Measurements from ENCODE around the gene MAB21L3.
A peak's percentile ranks its signal among the peaks of the same experiment; 100 is the strongest.
"Not testable (repeated sequence)": the region's sequence is repeated elsewhere in the genome, so short reads cannot be mapped to it uniquely, and the experiment has no call there.

The MAB21L3 gene

GRCh38 chr1:116133696-116134475 lies 22.7 kb downstream of the MAB21L3 start:
- FAIRE-seq: no peak
- no peak for DNase-seq (ENCODE audit: low spot score)

- DNase-seq (ENCODE audit: low spot score) (no peak), FAIRE-seq (no peak)
Measured at GRCh38 chr1:116134476-116134773, 23.2 kb downstream of the MAB21L3 start.

GRCh38 chr1:116138277-116138792 lies 27.1 kb downstream of the MAB21L3 start:
- no peak for DNase-seq (ENCODE audit: low spot score)
- FAIRE-seq: no peak

DNA sequence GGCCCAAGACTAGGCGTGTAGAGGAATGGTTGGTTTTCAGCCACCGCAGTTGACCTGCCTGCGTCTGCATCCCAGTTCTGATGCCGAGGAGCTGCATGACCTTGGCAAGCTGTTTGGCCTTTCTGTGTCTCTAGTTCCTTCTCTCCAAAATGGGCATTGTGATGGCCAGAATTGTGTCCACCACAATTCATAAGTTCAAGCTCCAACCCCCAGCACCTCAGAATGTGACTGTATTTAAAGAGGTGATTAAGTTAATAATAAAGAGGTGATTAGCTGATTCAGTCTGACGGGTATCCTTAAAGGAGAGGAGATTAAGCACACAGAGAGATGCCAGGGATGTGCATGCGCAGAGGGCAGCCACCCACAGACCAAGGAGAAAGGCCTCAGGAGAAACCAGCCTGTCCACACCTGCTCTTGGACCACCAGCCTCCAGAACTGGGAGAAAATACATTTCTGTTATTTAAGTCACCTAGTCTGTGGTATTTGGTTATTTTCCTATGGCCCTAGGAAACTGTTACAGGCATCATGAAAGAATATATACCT lies 28.5 kb downstream of the MAB21L3 start:
- no peak for FAIRE-seq

GRCh38 chr1:116144151-116144550 lies 33.0 kb downstream of the MAB21L3 start:
- no peak for DNase-seq (ENCODE audit: low spot score)
- no peak for FAIRE-seq

More for the DNA sequence above, 28.5 kb downstream of the MAB21L3 start:
- DNase-seq (ENCODE audit: low spot score): no peak

DNA sequence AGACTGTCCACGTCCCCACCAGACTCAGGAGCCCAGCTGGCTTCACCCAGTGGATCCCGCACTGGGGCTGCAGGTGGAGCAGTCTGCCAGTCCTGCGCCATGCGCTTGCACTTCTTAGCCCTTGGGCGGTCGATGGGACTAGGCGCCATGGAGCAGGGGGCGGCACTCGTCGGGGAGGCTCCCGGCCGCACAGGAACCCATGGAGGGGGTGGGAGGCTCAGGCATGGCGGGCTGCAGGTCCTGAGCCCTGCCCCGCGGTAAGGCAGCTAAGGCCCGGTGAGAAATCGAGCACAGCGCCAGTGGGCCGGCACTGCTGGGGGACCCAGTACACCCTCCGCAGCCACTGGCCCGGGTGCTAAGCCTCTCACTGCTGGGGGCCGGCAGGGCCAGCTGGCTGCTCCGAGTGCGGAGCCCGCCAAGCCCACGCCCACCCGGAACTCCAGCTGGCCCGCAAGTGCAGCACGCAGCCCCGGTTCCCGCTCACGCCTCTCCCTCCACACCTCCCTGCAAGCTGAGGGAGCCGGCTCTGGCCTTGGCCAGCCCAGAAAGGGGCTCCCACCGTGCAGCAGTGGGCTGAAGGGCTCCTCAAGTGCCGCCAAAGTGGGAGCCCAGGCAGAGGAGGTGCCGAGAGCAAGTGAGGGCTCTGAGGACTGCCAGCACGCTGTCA lies 35.4 kb downstream of the MAB21L3 start:
- not testable (repeated sequence) for FAIRE-seq; DNase-seq (ENCODE audit: low spot score)

GRCh38 chr1:116147114-116147510 lies 35.9 kb downstream of the MAB21L3 start:
- FAIRE-seq (no peak), DNase-seq (ENCODE audit: low spot score) (no peak)

- FAIRE-seq: no peak
- DNase-seq (ENCODE audit: low spot score): peak; percentile 48
Measured at GRCh38 chr1:116147972-116148371, 36.8 kb downstream of the MAB21L3 start.

DNA sequence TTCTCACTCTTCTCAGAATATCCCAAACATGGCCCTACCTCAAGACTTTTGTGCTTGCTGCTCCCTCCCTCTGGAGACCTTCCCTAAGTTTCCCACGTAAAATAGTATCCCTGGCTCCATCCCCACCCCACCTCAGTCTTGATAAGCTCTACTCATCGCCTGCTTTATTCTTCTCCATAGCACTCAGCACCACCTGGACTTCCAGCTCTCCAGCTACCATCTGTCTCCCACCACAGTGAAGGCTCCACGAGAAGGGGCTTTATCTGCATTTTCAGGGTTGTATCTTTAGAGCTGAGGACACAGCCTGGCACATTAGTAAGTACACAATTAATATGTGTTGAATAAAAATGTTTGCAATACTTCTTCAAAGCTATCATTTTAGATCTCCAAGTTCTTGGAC lies 37.8 kb downstream of the MAB21L3 start:
- no peak for DNase-seq (ENCODE audit: low spot score)
- no peak for FAIRE-seq

DNA sequence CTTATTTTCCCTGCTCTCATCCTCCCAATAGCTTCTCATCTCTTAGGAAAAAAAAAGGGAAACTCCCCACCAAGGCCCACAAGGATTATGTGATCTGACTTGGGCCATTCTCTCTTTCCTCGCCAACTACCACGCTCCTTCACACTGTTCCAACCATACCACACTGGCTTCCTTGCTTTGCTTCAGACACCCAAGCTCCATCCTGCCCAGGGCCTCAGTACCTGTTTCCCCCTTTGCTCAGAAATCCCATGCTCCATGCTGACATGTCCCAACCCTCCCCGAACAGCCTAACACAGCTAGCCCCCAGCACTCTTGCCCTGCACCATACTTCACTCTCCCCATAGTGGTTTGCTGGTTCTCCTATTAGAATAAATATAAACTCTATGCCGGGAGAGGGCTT lies 39.2 kb downstream of the MAB21L3 start:
- FAIRE-seq (no peak), DNase-seq (ENCODE audit: low spot score) (no peak)

GRCh38 chr1:116151739-116152576 lies 40.8 kb downstream of the MAB21L3 start:
- peak; percentile 68 for FAIRE-seq
- peak; percentile 96 for DNase-seq (ENCODE audit: low spot score)

DNA sequence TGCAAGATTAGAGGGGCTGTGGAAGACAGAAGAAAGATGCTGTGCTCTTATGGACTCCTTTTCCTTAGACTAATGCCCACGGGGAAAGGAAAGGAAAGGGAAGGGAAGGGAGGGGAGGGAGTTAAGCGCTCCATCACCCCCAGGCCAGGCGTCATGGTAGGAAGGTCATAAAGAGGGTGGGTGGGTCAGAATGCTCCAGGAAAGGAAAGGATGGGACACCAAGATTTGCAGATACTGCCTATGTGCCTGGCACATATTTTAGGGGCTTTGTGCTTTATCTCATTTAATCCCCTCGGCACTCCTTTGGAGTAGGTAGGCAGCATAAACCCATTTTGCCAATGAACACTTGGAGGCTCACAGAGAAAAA lies 41.4 kb downstream of the MAB21L3 start:
- DNase-seq (ENCODE audit: low spot score) (no peak), FAIRE-seq (no peak)

- DNase-seq (ENCODE audit: low spot score): no peak
- FAIRE-seq: no peak
Measured at GRCh38 chr1:116152950-116153691, 41.9 kb downstream of the MAB21L3 start.

DNA sequence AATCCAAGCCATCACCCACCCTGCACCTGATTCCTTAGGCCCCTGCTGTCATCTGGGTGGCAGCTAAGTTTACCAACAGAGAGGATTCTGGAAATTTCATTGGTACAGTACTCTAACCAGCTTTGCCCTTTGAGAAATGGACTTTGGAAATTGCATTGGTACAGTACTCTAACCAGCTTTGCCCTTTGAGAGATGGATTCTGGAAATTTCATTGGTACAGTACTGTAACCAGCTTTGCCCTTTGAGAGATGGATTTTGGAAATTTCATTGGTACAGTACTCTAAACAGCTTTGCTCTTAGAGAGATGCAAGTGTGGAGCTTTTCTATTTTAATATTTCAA lies 42.5 kb downstream of the MAB21L3 start:
- no peak for FAIRE-seq
- DNase-seq (ENCODE audit: low spot score): no peak

- no peak for FAIRE-seq
Measured at GRCh38 chr1:116154536-116154935, 43.3 kb downstream of the MAB21L3 start.

GRCh38 chr1:116157096-116157495 lies 45.9 kb downstream of the MAB21L3 start:
- FAIRE-seq: no peak

More at GRCh38 chr1:116154536-116154935, 43.3 kb downstream of the MAB21L3 start:
- DNase-seq (ENCODE audit: low spot score): no peak

GRCh38 chr1:116159177-116159576 lies 48.0 kb downstream of the MAB21L3 start:
- peak; percentile 50 for FAIRE-seq

More at GRCh38 chr1:116157096-116157495, 45.9 kb downstream of the MAB21L3 start:
- DNase-seq (ENCODE audit: low spot score): no peak

GRCh38 chr1:116159611-116160010 lies 48.4 kb downstream of the MAB21L3 start:
- DNase-seq (ENCODE audit: low spot score): no peak
- no peak for FAIRE-seq

More at GRCh38 chr1:116159177-116159576, 48.0 kb downstream of the MAB21L3 start:
- no peak for DNase-seq (ENCODE audit: low spot score)

DNA sequence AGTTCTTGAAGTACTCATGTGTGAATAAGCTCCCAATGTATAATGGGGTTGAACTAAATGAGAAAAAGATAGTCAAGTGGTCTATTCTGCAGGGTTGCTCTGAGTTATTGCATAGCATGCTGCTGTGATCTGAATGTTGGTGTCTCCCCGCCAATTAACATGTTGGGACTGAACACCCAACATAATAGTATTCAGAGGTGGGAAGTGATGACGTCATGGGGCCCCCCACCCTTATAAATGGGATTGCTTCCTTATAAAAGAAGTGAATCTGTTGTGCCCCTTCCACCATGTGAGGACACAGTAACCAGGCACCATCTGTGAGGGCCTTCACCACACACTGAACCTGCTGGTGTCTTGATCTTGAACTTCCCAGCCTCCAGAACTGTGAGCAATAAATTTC lies 50.2 kb downstream of the MAB21L3 start:
- FAIRE-seq: no peak

GRCh38 chr1:116161877-116162390 lies 50.7 kb downstream of the MAB21L3 start:
- DNase-seq (ENCODE audit: low spot score) (no peak), FAIRE-seq (no peak)

More for the DNA sequence above, 50.2 kb downstream of the MAB21L3 start:
- no peak for DNase-seq (ENCODE audit: low spot score)

DNA sequence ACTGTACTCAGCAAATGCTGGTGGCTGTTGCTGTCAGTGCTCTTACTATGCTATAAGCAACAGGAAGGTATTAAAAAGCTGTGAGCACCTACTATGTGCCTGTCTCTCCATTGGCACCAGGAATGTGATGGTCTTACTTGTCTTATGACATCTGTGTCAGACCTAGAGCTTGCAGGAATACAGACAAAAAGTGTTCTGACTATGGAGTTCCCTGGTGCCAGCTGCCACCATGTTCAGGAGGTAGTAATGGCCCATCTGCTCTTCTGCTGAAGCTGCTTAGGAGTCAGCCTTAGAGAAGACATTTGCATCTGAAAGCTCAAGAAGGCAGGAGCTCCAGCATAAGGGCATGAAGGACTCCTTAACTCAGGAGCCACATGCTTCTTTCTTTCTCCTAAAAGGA lies 52.3 kb downstream of the MAB21L3 start:
- FAIRE-seq: no peak
- DNase-seq (ENCODE audit: low spot score): no peak

All from urothelium cell line (cell line).